Keratinocyte (primary cell): ENCODE measurements around the gene DACT2.

Experiments used
- EZH2 ChIP-seq: IDR thresholded peaks from one replicate; pipeline ENCODE4 v1.6.1; 2012; ENCODE audit warnings: inconsistent platforms, mild to moderate bottlenecking, low read length, moderate library complexity
- TF ChIP-seq, protein P1 (sequence below), 3 experiments: IDR thresholded peaks in 1 of 3; conservative IDR thresholded peaks in 1 of 3; optimal IDR thresholded peaks in 1 of 3; 2 replicates in 2 of 3; 3 replicates in 1 of 3; pipeline versions ENCODE3 to v1.5.1; 2011; ENCODE audit warnings: low read length in 3 of 3, mild to moderate bottlenecking in 3 of 3, moderate library complexity in 2 of 3, control low read depth in 1 of 3, inconsistent platforms in 1 of 3; ENCODE audit not compliant: insufficient read depth in 2 of 3; ENCODE audit errors: extremely low read depth in 1 of 3

GRCh38 chr6:168336967-168337366 lies 17.4 kb upstream of the DACT2 start:
- TF ChIP-seq, protein P1, sequence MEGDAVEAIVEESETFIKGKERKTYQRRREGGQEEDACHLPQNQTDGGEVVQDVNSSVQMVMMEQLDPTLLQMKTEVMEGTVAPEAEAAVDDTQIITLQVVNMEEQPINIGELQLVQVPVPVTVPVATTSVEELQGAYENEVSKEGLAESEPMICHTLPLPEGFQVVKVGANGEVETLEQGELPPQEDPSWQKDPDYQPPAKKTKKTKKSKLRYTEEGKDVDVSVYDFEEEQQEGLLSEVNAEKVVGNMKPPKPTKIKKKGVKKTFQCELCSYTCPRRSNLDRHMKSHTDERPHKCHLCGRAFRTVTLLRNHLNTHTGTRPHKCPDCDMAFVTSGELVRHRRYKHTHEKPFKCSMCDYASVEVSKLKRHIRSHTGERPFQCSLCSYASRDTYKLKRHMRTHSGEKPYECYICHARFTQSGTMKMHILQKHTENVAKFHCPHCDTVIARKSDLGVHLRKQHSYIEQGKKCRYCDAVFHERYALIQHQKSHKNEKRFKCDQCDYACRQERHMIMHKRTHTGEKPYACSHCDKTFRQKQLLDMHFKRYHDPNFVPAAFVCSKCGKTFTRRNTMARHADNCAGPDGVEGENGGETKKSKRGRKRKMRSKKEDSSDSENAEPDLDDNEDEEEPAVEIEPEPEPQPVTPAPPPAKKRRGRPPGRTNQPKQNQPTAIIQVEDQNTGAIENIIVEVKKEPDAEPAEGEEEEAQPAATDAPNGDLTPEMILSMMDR (optimal IDR thresholded peaks at IDR 0.05 in 1 of 3, IDR thresholded peaks at IDR 0.05 in 1 of 3, conservative IDR thresholded peaks at IDR 0.05 in 1 of 3; ENCODE audit: extremely low read depth in 1 of 3, insufficient read depth in 2 of 3, low read length in 3 of 3) = no peak
- no peak for TF ChIP-seq EZH2
